Measurements from ENCODE around the gene AKAP9. TPM values are rescaled to one million over a fixed set of nuclear protein-coding genes. Genes with fewer than 3 reads are reported as not detected.

The AKAP9 gene
- total RNA-seq, 1 donor from 2014 or later = 75.4 TPM

- no peak overlapping the region for H3K27ac ChIP-seq
- no peak for DNase-seq (ENCODE audit: extremely low spot score in 2 of 2)
Observed at GRCh38 chr7:92035576-92035975, 94.9 kb downstream of the AKAP9 start.

GRCh38 chr7:92039900-92040299 is 99.2 kb downstream of the AKAP9 start:
- no peak for TF ChIP-seq POLR2A (IDR thresholded peaks at IDR 0.05)
- no peak for TF ChIP-seq CTCF (IDR thresholded peaks at IDR 0.05)
- no peak for TF ChIP-seq POLR2AphosphoS5 (IDR thresholded peaks at IDR 0.05; ENCODE audit: insufficient read depth in 1 of 2, low read depth in 1 of 2)
- Histone ChIP-seq H3K36me3 (peaks cover 0 to 38% of the 10 kb centered on the region in 2 donors), H3K27me3 (no peaks in the 10 kb centered on the region), H3K9me3 (no peaks in the 10 kb centered on the region), H3K27ac (no peak overlapping the region), H3K4me3 (no peak overlapping the region), H3K4me1 (no peaks in the 10 kb centered on the region)
- DNase-seq (ENCODE audit: extremely low spot score in 2 of 2) = no peak
- intact Hi-C loops (cut with DNase I) = no loop called here

More at GRCh38 chr7:92035576-92035975, 94.9 kb downstream of the AKAP9 start:
- TF ChIP-seq POLR2A (IDR thresholded peaks at IDR 0.05) = no peak
- TF ChIP-seq CTCF (IDR thresholded peaks at IDR 0.05) = no peak
- TF ChIP-seq POLR2AphosphoS5 (IDR thresholded peaks at IDR 0.05; ENCODE audit: insufficient read depth in 1 of 2, low read depth in 1 of 2) = no peak
- intact Hi-C loops (cut with DNase I) = no loop called here
- Histone ChIP-seq H3K36me3 (peaks cover 0 to 26% of the 10 kb centered on the region in 2 donors), H3K27me3 (no peaks in the 10 kb centered on the region), H3K4me3 (no peak overlapping the region), H3K9me3 (no peaks in the 10 kb centered on the region), H3K4me1 (no peaks in the 10 kb centered on the region)

GRCh38 chr7:92042056-92042737 is 101.5 kb downstream of the AKAP9 start:
- Histone ChIP-seq H3K4me3 (no peak overlapping the region), H3K36me3 (peaks cover 0 to 60% of the 10 kb centered on the region in 2 donors), H3K9me3 (no peaks in the 10 kb centered on the region), H3K27me3 (no peaks in the 10 kb centered on the region), H3K27ac (no peak overlapping the region), H3K4me1 (no peaks in the 10 kb centered on the region)
- no peak for TF ChIP-seq POLR2A (IDR thresholded peaks at IDR 0.05)
- TF ChIP-seq CTCF (IDR thresholded peaks at IDR 0.05) = no peak
- TF ChIP-seq POLR2AphosphoS5 (IDR thresholded peaks at IDR 0.05; ENCODE audit: insufficient read depth in 1 of 2, low read depth in 1 of 2) = no peak
- intact Hi-C loops (cut with DNase I) = no loop called here
- no peak for DNase-seq (ENCODE audit: extremely low spot score in 2 of 2)

- H3K9me3 ChIP-seq = no peaks in the 10 kb centered on the region
- H3K27me3 ChIP-seq = no peaks in the 10 kb centered on the region
- DNase-seq (ENCODE audit: extremely low spot score in 2 of 2) = no peak
- no peaks in the 10 kb centered on the region for H3K4me1 ChIP-seq
- intact Hi-C loops (cut with DNase I) = no loop called here
- H3K27ac ChIP-seq = no peak overlapping the region
- no peak overlapping the region for H3K4me3 ChIP-seq
- H3K36me3 ChIP-seq = peaks cover 0 to 68% of the 10 kb centered on the region in 2 donors
- TF ChIP-seq CTCF (IDR thresholded peaks at IDR 0.05) (no peak), POLR2AphosphoS5 (IDR thresholded peaks at IDR 0.05; ENCODE audit: insufficient read depth in 1 of 2, low read depth in 1 of 2) (no peak), POLR2A (IDR thresholded peaks at IDR 0.05) (no peak)
Observed at GRCh38 chr7:92043098-92043497, 102.4 kb downstream of the AKAP9 start.

- H3K36me3 ChIP-seq = peaks cover 0 to 65% of the 10 kb centered on the region in 2 donors
Observed at GRCh38 chr7:92043637-92044036, 103.0 kb downstream of the AKAP9 start.

More at GRCh38 chr7:92043637-92044036, 103.0 kb downstream of the AKAP9 start:
- no peaks in the 10 kb centered on the region for H3K9me3 ChIP-seq
- H3K27me3 ChIP-seq = no peaks in the 10 kb centered on the region
- TF ChIP-seq POLR2AphosphoS5 (IDR thresholded peaks at IDR 0.05; ENCODE audit: insufficient read depth in 1 of 2, low read depth in 1 of 2) (no peak), POLR2A (IDR thresholded peaks at IDR 0.05) (no peak), CTCF (IDR thresholded peaks at IDR 0.05) (no peak)
- no peak overlapping the region for H3K4me3 ChIP-seq
- no peaks in the 10 kb centered on the region for H3K4me1 ChIP-seq
- no peak overlapping the region for H3K27ac ChIP-seq
- intact Hi-C loops (cut with DNase I) = no loop called here
- DNase-seq (ENCODE audit: extremely low spot score in 2 of 2) = no peak
